IMR-90 (cell line): ENCODE results near the gene FBH1. TPM values are rescaled to one million over a fixed set of nuclear protein-coding genes. Genes with fewer than 3 reads are reported as not detected.
A peak's percentile ranks its signal among the peaks of the same experiment; 100 is the strongest.
"Not testable (repeated sequence)": the region's sequence is repeated elsewhere in the genome, so short reads cannot be mapped to it uniquely, and the experiment has no call there.

Experiments used
- ATAC-seq: fragments of 200-7000 bp; cut with Tn5 transposase; 2 replicates; pipeline ENCODE4 v1.9.1; 2020; ENCODE audit warnings: low read depth, mild to moderate bottlenecking, moderate library complexity
- BruUV-seq: library from RNA; stranded (reverse); fragments of 400-500 nt; replicated peaks from 2 replicates; lab custom pipeline; 2021; lab: Mats Ljungman, UMichigan
- CTCF ChIA-PET: fragments of 300-600 bp; formaldehyde crosslinking; extraction: SDS; loops from one replicate; lab custom pipeline; 2021; ENCODE audit warnings: antibody characterized with exemption; lab: Yijun Ruan, JAX
- POLR2A ChIA-PET: fragments of 300-600 bp; sonication (Branson Sonifier 250); formaldehyde crosslinking; loops from one replicate; lab custom pipeline; 2022; ENCODE audit warnings: antibody characterized with exemption; ENCODE audit not compliant: unreplicated experiment; lab: Charles Lee
- DNase-seq: peaks from one replicate; pipeline ENCODE4 v3.0.0; 2013
- H2AFZ ChIP-seq: replicated peaks from 2 replicates; pipeline ENCODE3; 2013; ENCODE audit warnings: low read length, mild to moderate bottlenecking; ENCODE audit not compliant: poor library complexity
- H2AK5ac ChIP-seq: 2 replicates; pipeline ENCODE4 v1.6.1; 2013; ENCODE audit warnings: low read depth, low read length, inconsistent platforms
- H2AK9ac ChIP-seq: replicated peaks from 2 replicates; pipeline ENCODE3; 2013; ENCODE audit warnings: mild to moderate bottlenecking, low read depth, low read length, moderate library complexity; ENCODE audit not compliant: poor library complexity
- H2BK120ac ChIP-seq: 2 replicates; pipeline ENCODE4 v1.6.1; 2013; ENCODE audit warnings: low read depth, low read length, inconsistent platforms
- H2BK15ac ChIP-seq: 3 replicates; pipeline ENCODE4 v1.6.1; 2013; ENCODE audit warnings: low read depth, low read length, inconsistent platforms
- H2BK20ac ChIP-seq: 2 replicates; pipeline ENCODE4 v1.6.1; 2013; ENCODE audit warnings: low read depth, mild to moderate bottlenecking, inconsistent platforms, low read length, moderate library complexity
- H2BK5ac ChIP-seq: 2 replicates; pipeline ENCODE4 v1.6.1; 2013; ENCODE audit warnings: mild to moderate bottlenecking, low read depth, low read length, inconsistent platforms; ENCODE audit not compliant: poor library complexity, severe bottlenecking
- H3K14ac ChIP-seq: replicated peaks from 2 replicates; pipeline ENCODE4 v1.6.1; 2013; ENCODE audit warnings: low read depth, low read length, inconsistent platforms
- H3K18ac ChIP-seq: 2 replicates; pipeline ENCODE4 v1.6.1; 2013; ENCODE audit warnings: low read depth, low read length, control low read depth
- H3K23ac ChIP-seq: 2 replicates; pipeline ENCODE4 v1.6.1; 2013; ENCODE audit warnings: low read depth, low read length, inconsistent platforms
- H3K27ac ChIP-seq: 2 replicates; pipeline ENCODE4 v1.5.1; 2013; ENCODE audit warnings: mild to moderate bottlenecking, control low read depth, low read length; ENCODE audit not compliant: insufficient read depth
- H3K27me3 ChIP-seq: 2 replicates; pipeline ENCODE4 v1.6.1; 2013; ENCODE audit warnings: low read length; ENCODE audit not compliant: control insufficient read depth, insufficient read depth
- H3K36me3 ChIP-seq: 2 replicates; pipeline ENCODE4 v1.6.1; 2013; ENCODE audit warnings: low read length, mixed read lengths; ENCODE audit not compliant: control insufficient read depth, insufficient read depth
- H3K4ac ChIP-seq: 2 replicates; pipeline ENCODE4 v1.6.1; 2013; ENCODE audit warnings: low read depth, low read length, inconsistent platforms
- H3K4me1 ChIP-seq: 2 replicates; pipeline ENCODE4 v1.6.1; 2013; ENCODE audit warnings: low read length, mixed read lengths; ENCODE audit not compliant: control insufficient read depth, insufficient read depth
- H3K4me2 ChIP-seq: 2 replicates; pipeline ENCODE4 v1.6.1; 2013; ENCODE audit warnings: low read depth, mild to moderate bottlenecking, control low read depth, low read length, moderate library complexity
- H3K4me3 ChIP-seq: 2 replicates; pipeline ENCODE4 v1.5.1; 2013; ENCODE audit warnings: low read depth, mild to moderate bottlenecking, control low read depth, low read length, moderate library complexity; ENCODE audit not compliant: insufficient read depth
- H3K56ac ChIP-seq: 2 replicates; pipeline ENCODE4 v1.6.1; 2013; ENCODE audit warnings: low read length, inconsistent platforms; ENCODE audit not compliant: insufficient read depth; ENCODE audit errors: extremely low read depth
- H3K79me1 ChIP-seq, 2 experiments: 2 replicates each; pipeline ENCODE4 v1.6.1; 2013; ENCODE audit warnings: low read length in 2 of 2, inconsistent platforms in 1 of 2, low read depth in 1 of 2
- H3K9ac ChIP-seq: 2 replicates; pipeline ENCODE4 v1.6.1; 2013; ENCODE audit warnings: low read depth, low read length, control low read depth
- H3K9me1 ChIP-seq: 2 replicates; pipeline ENCODE4 v1.6.1; 2013; ENCODE audit warnings: low read length, inconsistent platforms; ENCODE audit not compliant: insufficient read depth
- H3K9me3 ChIP-seq: 2 replicates; pipeline ENCODE4 v1.6.1; 2013; ENCODE audit warnings: low read length; ENCODE audit not compliant: control insufficient read depth, insufficient read depth
- H4K20me1 ChIP-seq: 2 replicates; pipeline ENCODE4 v1.6.1; 2013; ENCODE audit warnings: low read length, inconsistent platforms; ENCODE audit not compliant: insufficient read depth
- H4K5ac ChIP-seq: 2 replicates; pipeline ENCODE4 v1.6.1; 2013; ENCODE audit warnings: mild to moderate bottlenecking, low read depth, low read length, control low read depth
- H4K8ac ChIP-seq, 2 experiments: 2 replicates each; pipeline ENCODE4 v1.6.1; 2013; ENCODE audit warnings: low read depth in 2 of 2, low read length in 2 of 2, control low read depth in 1 of 2, inconsistent platforms in 1 of 2
- H4K91ac ChIP-seq: 2 replicates; pipeline ENCODE4 v1.6.1; 2013; ENCODE audit warnings: low read depth, low read length, inconsistent platforms; ENCODE audit not compliant: insufficient read depth
- BHLHE40 ChIP-seq: fragments of 150-350 bp; IDR thresholded peaks from 2 replicates; pipeline ENCODE4 v1.6.1; 2016; ENCODE audit warnings: mild to moderate bottlenecking, low read depth, low read length
- CHD1 ChIP-seq: IDR thresholded peaks from 2 replicates; pipeline ENCODE4 v1.6.1; 2012; ENCODE audit warnings: low read depth, low read length, improper control_type of control experiment
- MAZ ChIP-seq: IDR thresholded peaks from 2 replicates; pipeline ENCODE4 v1.6.1; 2012; ENCODE audit warnings: low read depth, mild to moderate bottlenecking, low read length, improper control_type of control experiment, moderate library complexity, borderline replicate concordance
- MXI1 ChIP-seq: IDR thresholded peaks from 2 replicates; pipeline ENCODE4 v1.6.1; 2012; ENCODE audit warnings: low read depth, mild to moderate bottlenecking, low read length, moderate library complexity, borderline replicate concordance
- WGBS, 2 experiments: methylation state at CpG; one replicate each; pipeline versions ENCODE4 v1.1.5 to v1.1.7; 2013; ENCODE audit warnings: missing lambda C conversion rate in 2 of 2; ENCODE audit not compliant: insufficient read length in 1 of 2; ENCODE audit errors: extremely low coverage in 2 of 2; 5-methylcytosine and 5-hydroxymethylcytosine counted together
- dilution Hi-C: fragments of 300-500 bp; cut with HindIII; formaldehyde crosslinking; loops from one replicate; pipeline ENCODE4 v1.14.3; 2018; ENCODE audit warnings: low sequenced_read_pairs; ENCODE audit not compliant: unreplicated experiment
- in situ Hi-C: fragments of 300-500 bp; cut with MboI; formaldehyde crosslinking; loops from 3 replicates; pipeline ENCODE4 v1.14.3; 2019; ENCODE audit warnings: low sequenced_read_pairs, inconsistent platforms, mixed read lengths
- intact Hi-C: fragments of 100-400 bp; cut with micrococcal nuclease; formaldehyde crosslinking; loops from 2 replicates; pipeline ENCODE4 v1.10.0; 2022
- polyA plus RNA-seq, 3 experiments: library from polyadenylated mRNA; depleted of rRNA; stranded (reverse); fragments of >200 nt; gene quantifications; 2 replicates each; pipeline ENCODE4 v1.2.3, GENCODE V29; 2012; ENCODE audit warnings: low replicate concordance in 1 of 3
- total RNA-seq: library from RNA; depleted of rRNA; stranded (reverse); fragments of >200 nt; gene quantifications from 2 replicates; pipeline ENCODE4 v1.2.3, GENCODE V29; 2012

Gene FBH1
- total and polyA plus RNA-seq, 2 of the 4 experiments (the other 2 are of a cell fraction), result 59.3 to 72.2 TPM

DNA sequence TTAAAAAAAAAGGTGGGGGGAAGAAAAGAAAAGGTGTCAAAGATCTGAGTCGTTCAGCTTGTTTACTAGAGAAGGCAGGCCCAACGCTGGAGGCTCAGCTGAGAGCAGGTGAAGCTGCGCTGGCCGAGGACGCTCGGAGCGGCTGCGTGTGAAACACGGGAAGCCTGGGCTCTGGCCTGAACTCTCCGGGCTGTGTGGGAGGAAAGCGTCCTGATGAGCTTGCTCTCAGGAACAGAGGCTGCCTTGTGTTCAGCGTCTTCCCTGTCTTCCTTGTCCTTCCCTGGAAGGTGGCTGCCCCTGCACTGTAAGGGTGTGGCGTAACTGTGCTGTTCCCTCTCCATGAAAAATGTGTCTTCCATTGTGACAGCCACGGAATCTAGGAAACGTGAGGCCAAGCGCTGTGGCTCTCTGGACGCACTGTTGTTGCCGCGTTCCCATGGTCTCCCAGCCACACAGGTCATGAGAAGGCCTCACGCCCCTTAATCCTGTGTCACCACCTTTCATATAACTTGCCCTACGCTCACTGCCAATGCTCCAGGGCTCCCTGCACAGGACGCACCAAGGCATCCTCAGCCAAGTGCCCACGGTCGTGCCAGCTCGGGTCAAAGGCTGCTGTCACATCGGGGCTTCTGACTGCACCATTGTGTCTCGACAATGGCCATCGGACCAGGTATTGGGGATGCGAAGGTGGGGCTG, 71.5 kb downstream of the FBH1 start:
- ATAC-seq (no peak), DNase-seq (no peak)
- H3K36me3 ChIP-seq, result peaks cover 5% of the 10 kb centered on the region; the same call in 1 of the 2 replicates
- intact Hi-C loops (no loop called here), in situ Hi-C loops (no loop called here), dilution Hi-C loops (no loop called here)
- no peak overlapping the region for H3K27ac ChIP-seq
- H3K4ac ChIP-seq, result peak overlapping the region; percentile 20; the same call in 1 of the 2 replicates
- no peak overlapping the region for H3K14ac ChIP-seq
- no peak overlapping the region for H4K8ac ChIP-seq
- H3K9ac ChIP-seq, result no peak overlapping the region
- H3K27me3 ChIP-seq, result no peaks in the 10 kb centered on the region
- 87% methylated on average over 22 of the region's 29 CpGs; no CpG with 5 or more reads in 1 of the 2 experiments for WGBS, 2 experiments
- no TSS peak for BruUV-seq
- H2BK5ac ChIP-seq, result no peak overlapping the region
- H2BK15ac ChIP-seq, result 0 out of 3 replicates have a peak overlapping the region, but pooled peaks have one; percentile 13
- H3K4me1 ChIP-seq, result peaks cover 18% of the 10 kb centered on the region
- H2AK5ac ChIP-seq, result peak overlapping the region; percentile 94
- no peak overlapping the region for H3K4me3 ChIP-seq
- no peak overlapping the region for H3K23ac ChIP-seq
- H3K9me3 ChIP-seq, result no peaks in the 10 kb centered on the region
- no peak overlapping the region for H4K5ac ChIP-seq
- TF ChIP-seq MXI1 (no peak), MAZ (no peak), CHD1 (no peak), BHLHE40 (no peak)
- no peak overlapping the region for H3K56ac ChIP-seq
- peaks cover 29% of the 10 kb centered on the region for H3K9me1 ChIP-seq
- peak overlapping the region; percentile 30 for H2AK9ac ChIP-seq
- no peak overlapping the region for H3K18ac ChIP-seq
- ChIA-PET POLR2A (no interaction called here), CTCF (no interaction called here)
- peak overlapping the region; percentile 18; the same call in 1 of the 2 replicates for H2BK120ac ChIP-seq
- H4K20me1 ChIP-seq, result no peaks in the 10 kb centered on the region
- H4K91ac ChIP-seq, result peak overlapping the region; percentile 48; the same call in 1 of the 2 replicates
- H3K4me2 ChIP-seq, result no peak overlapping the region
- H3K79me1 ChIP-seq, result peaks cover 3 to 33% of the 10 kb centered on the region in 2 experiments; a peak in 1 of 4 replicates
- H2AFZ ChIP-seq, result peak overlapping the region; percentile 8
- H2BK20ac ChIP-seq, result no peak overlapping the region

DNA sequence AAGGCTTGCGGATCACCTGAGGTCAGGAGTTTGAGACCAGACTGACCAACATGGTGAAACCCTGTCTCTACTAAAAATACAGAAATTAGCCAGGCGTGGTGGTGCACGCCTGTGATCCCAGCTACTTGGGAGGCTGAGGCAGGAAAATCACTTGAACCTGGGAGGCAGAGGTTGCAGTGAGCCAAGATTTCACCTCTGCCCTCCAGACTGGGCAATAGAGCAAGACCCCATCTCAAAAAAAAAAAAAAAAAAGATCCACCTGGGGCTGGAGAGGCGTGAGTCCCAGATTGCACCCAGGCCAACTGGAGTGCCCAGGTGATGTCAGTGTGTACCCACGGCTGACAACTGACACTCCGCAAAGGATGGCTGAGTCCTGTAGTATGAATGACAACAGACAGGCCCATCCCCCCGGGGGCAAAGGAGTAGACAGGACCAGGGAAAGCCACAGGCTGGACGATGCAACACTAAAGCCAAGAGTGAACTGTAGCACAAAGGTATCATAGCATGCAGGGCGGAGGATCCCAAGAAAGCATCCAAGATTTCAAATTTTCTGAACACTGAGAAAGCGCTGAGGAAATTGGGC, 72.4 kb downstream of the FBH1 start:
- H4K5ac ChIP-seq, H3K18ac ChIP-seq, DNase-seq, H3K4me2 ChIP-seq, H3K4ac ChIP-seq, H3K4me3 ChIP-seq, CTCF ChIA-PET, POLR2A ChIA-PET, H2AK5ac ChIP-seq, H4K20me1 ChIP-seq, H4K8ac ChIP-seq, H3K27ac ChIP-seq, H3K56ac ChIP-seq, H3K9me3 ChIP-seq, H3K27me3 ChIP-seq, H2BK20ac ChIP-seq, in situ Hi-C loops, H2BK15ac ChIP-seq, H2AK9ac ChIP-seq, dilution Hi-C loops, H4K91ac ChIP-seq, H2BK120ac ChIP-seq, H3K36me3 ChIP-seq, H3K14ac ChIP-seq, H2AFZ ChIP-seq, H3K23ac ChIP-seq, BruUV-seq, ATAC-seq, H2BK5ac ChIP-seq, H3K9ac ChIP-seq, intact Hi-C loops: not testable (repeated sequence)
- 98% methylated on average over 6 of the region's 10 CpGs; no CpG with 5 or more reads in 1 of the 2 experiments for WGBS, 2 experiments
- Histone ChIP-seq H3K79me1 (peaks cover 3 to 36% of the 10 kb centered on the region in 2 experiments; a peak in 2 of 4 replicates), H3K9me1 (peaks cover 29% of the 10 kb centered on the region), H3K4me1 (peaks cover 18% of the 10 kb centered on the region)
